Mesenchymal stem cell (in vitro differentiated cells and primary cell): ENCODE measurements around the gene ABCC1.

Source experiments
- DNase-seq: peaks from one replicate; pipeline ENCODE4 v3.0.0-alpha.2; 2013
- H2AFZ ChIP-seq: one replicate; pipeline ENCODE4 v1.6.1; 2013; ENCODE audit warnings: low read depth, mild to moderate bottlenecking, control low read depth, inconsistent platforms, low read length, moderate library complexity
- H2AK5ac ChIP-seq: 2 replicates; pipeline ENCODE4 v1.6.1; 2013; ENCODE audit warnings: low read length, moderate library complexity, mild to moderate bottlenecking, inconsistent platforms; ENCODE audit not compliant: severe bottlenecking
- H2BK120ac ChIP-seq: one replicate; pipeline ENCODE4 v1.6.1; 2013; ENCODE audit warnings: low read depth, mild to moderate bottlenecking, inconsistent platforms, low read length, moderate library complexity
- H2BK12ac ChIP-seq, 2 experiments: one replicate each; pipeline ENCODE4 v1.6.1; 2013; ENCODE audit warnings: inconsistent platforms in 2 of 2, low read length in 2 of 2, mild to moderate bottlenecking in 2 of 2, moderate library complexity in 2 of 2, control low read depth in 1 of 2
- H2BK15ac ChIP-seq: one replicate; pipeline ENCODE4 v1.6.1; 2013; ENCODE audit warnings: mild to moderate bottlenecking, low read depth, inconsistent platforms; ENCODE audit not compliant: poor library complexity, severe bottlenecking
- H2BK5ac ChIP-seq: 2 replicates; pipeline ENCODE4 v1.6.1; 2013; ENCODE audit warnings: low read depth, mild to moderate bottlenecking, low read length, control low read depth, inconsistent platforms; ENCODE audit not compliant: poor library complexity, severe bottlenecking
- H3K14ac ChIP-seq, 2 experiments: one replicate each; pipeline ENCODE4 v1.6.1; 2013; ENCODE audit warnings: inconsistent platforms in 2 of 2, low read length in 2 of 2, control low read depth in 1 of 2, mild to moderate bottlenecking in 1 of 2, moderate library complexity in 1 of 2
- H3K18ac ChIP-seq, 2 experiments: one replicate each; pipeline ENCODE4 v1.6.1; 2013; ENCODE audit warnings: inconsistent platforms in 2 of 2, low read length in 2 of 2, control low read depth in 1 of 2, low read depth in 1 of 2, mild to moderate bottlenecking in 1 of 2
- H3K23ac ChIP-seq, 2 experiments: one replicate each; pipeline ENCODE4 v1.6.1; 2013; ENCODE audit warnings: inconsistent platforms in 2 of 2, low read length in 2 of 2, mild to moderate bottlenecking in 2 of 2, moderate library complexity in 2 of 2, control low read depth in 1 of 2
- H3K27ac ChIP-seq: 2 replicates; pipeline ENCODE4 v1.5.1; 2013; ENCODE audit warnings: mild to moderate bottlenecking, moderate library complexity, low read length, control low read depth, inconsistent platforms; ENCODE audit not compliant: poor library complexity, severe bottlenecking
- H3K27me3 ChIP-seq, 2 experiments: 2 replicates each; pipeline versions ENCODE4 v1.6.1 to v1.7.0; 2013; ENCODE audit warnings: low read length in 2 of 2, mild to moderate bottlenecking in 2 of 2, moderate library complexity in 2 of 2, control low read depth in 1 of 2, inconsistent platforms in 1 of 2; ENCODE audit not compliant: control insufficient read depth in 1 of 2, insufficient read depth in 1 of 2
- H3K36me3 ChIP-seq, 2 experiments: 2 replicates each; pipeline versions ENCODE4 v1.6.1 to v1.7.0; 2013; ENCODE audit warnings: low read length in 2 of 2, control low read depth in 1 of 2, inconsistent platforms in 1 of 2, low read depth in 1 of 2, mild to moderate bottlenecking in 1 of 2; ENCODE audit not compliant: insufficient read depth in 2 of 2, control insufficient read depth in 1 of 2
- H3K4ac ChIP-seq, 2 experiments: one replicate each; pipeline ENCODE4 v1.6.1; 2013; ENCODE audit warnings: inconsistent platforms in 2 of 2, low read length in 2 of 2, mild to moderate bottlenecking in 2 of 2, moderate library complexity in 2 of 2, control low read depth in 1 of 2, low read depth in 1 of 2
- H3K4me1 ChIP-seq: 2 replicates; pipeline ENCODE4 v1.6.1; 2013; ENCODE audit warnings: low read depth, low read length, control low read depth; ENCODE audit not compliant: control insufficient read depth, insufficient read depth
- H3K4me2 ChIP-seq: 2 replicates; pipeline ENCODE4 v1.6.1; 2013; ENCODE audit warnings: low read length, mild to moderate bottlenecking, inconsistent platforms; ENCODE audit not compliant: poor library complexity, severe bottlenecking
- H3K4me3 ChIP-seq, 2 experiments: 2 replicates each; pipeline versions ENCODE4 v1.5.1 to v1.7.0; 2013; ENCODE audit warnings: low read length in 2 of 2, mild to moderate bottlenecking in 2 of 2, control low read depth in 1 of 2, low read depth in 1 of 2; ENCODE audit not compliant: insufficient read depth in 1 of 2
- H3K79me1 ChIP-seq: replicated peaks from 2 replicates; pipeline ENCODE4 v1.6.1; 2013; ENCODE audit warnings: mild to moderate bottlenecking, control low read depth, low read length, inconsistent platforms; ENCODE audit not compliant: poor library complexity, severe bottlenecking
- H3K9ac ChIP-seq: 2 replicates; pipeline ENCODE4 v1.7.0; 2013; ENCODE audit warnings: mild to moderate bottlenecking, low read length, moderate library complexity
- H3K9me3 ChIP-seq: 2 replicates; pipeline ENCODE4 v1.7.0; 2013; ENCODE audit warnings: mild to moderate bottlenecking, low read length; ENCODE audit not compliant: control insufficient read depth
- H4K8ac ChIP-seq: one replicate; pipeline ENCODE4 v1.6.1; 2013; ENCODE audit warnings: inconsistent platforms, mild to moderate bottlenecking, low read length, moderate library complexity
- H4K91ac ChIP-seq: one replicate; pipeline ENCODE4 v1.6.1; 2013; ENCODE audit warnings: mild to moderate bottlenecking, low read length, inconsistent platforms
- whole genome bisulfite sequencing: methylation state at CpG from one replicate; pipeline ENCODE4 v1.1.7; 2013; ENCODE audit warnings: mixed read lengths; 5-methylcytosine and 5-hydroxymethylcytosine counted together

Gene ABCC1

GRCh38 chr16:15986261-15986660 lies 36.8 kb downstream of the ABCC1 start:
- H4K8ac ChIP-seq: peak overlapping the region; percentile 5
- H3K14ac ChIP-seq: peak overlapping the region in 1 of 2 experiments; percentile 35
- H3K18ac ChIP-seq: peak overlapping the region; percentile 57 to 67
- no peak overlapping the region for H3K23ac ChIP-seq
- no peak overlapping the region for H3K27ac ChIP-seq
- no peak overlapping the region for H3K9ac ChIP-seq
- no peaks in the 10 kb centered on the region for H3K27me3 ChIP-seq
- peaks cover 3 to 8% of the 10 kb centered on the region in 2 experiments for H3K36me3 ChIP-seq
- H3K4ac ChIP-seq: peak overlapping the region in 1 of 2 experiments; percentile 2
- peaks cover 8% of the 10 kb centered on the region for H3K9me3 ChIP-seq
- H2BK15ac ChIP-seq: no peak overlapping the region
- WGBS: 96% methylated on average over 8 of the region's 9 CpGs
- no peak overlapping the region for H2AFZ ChIP-seq
- peak overlapping the region; percentile 2 to 80 for H2BK12ac ChIP-seq
- peak overlapping the region; percentile 46 for H2AK5ac ChIP-seq
- peaks cover 27% of the 10 kb centered on the region for H3K4me1 ChIP-seq
- DNase-seq: no peak
- H2BK120ac ChIP-seq: no peak overlapping the region
- no peak overlapping the region for H3K4me3 ChIP-seq
- peak overlapping the region; percentile 80 for H4K91ac ChIP-seq
- no peak overlapping the region for H2BK5ac ChIP-seq
- no peak overlapping the region for H3K4me2 ChIP-seq
- H3K79me1 ChIP-seq: peaks cover 30% of the 10 kb centered on the region

DNA sequence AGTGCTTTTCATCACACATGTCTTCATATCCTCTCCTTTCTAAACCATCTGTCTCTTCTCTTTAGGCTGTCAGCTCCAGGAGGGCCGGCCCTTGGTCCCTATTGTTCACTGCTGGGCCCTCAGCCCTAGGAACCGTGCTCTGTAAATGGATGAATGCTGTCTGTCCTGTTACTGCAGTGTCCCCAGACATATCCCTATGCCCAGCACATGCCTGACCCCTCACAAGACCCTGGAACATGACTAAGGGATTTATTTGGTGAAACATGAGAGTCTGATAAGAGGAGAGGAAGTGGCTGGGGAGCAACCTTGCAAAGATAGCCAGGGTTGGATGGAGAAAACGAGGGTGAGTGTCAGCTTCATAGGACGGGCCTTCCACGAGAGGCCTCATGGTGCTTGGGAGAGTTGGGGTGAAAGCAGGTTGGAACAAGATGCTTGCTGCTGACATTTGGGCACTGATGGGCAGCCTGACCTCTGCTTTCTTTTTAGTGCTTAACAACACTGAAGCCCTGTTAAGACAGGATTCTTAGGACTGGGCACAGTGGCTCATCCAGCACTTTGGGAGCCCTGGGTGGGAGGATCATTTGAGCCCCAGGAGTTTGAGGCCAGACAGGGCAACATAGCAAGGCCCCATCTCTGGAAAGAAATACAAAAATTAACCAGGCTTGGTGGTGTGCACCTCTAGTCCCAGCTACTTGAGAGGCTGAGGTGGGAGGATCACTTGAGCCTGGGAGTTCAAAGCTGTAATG lies 39.0 kb downstream of the ABCC1 start:
- H3K18ac ChIP-seq: peak overlapping the region; percentile 96 to 99
- peak; percentile 82 for DNase-seq

GRCh38 chr16:15990902-15991301 lies 41.5 kb downstream of the ABCC1 start:
- Histone ChIP-seq H2BK15ac (peak overlapping the region; percentile 44), H2AK5ac (peak overlapping the region; percentile 21), H3K9me3 (no peaks in the 10 kb centered on the region), H2BK120ac (peak overlapping the region; percentile 58), H3K36me3 (peaks cover 4 to 6% of the 10 kb centered on the region in 2 experiments), H3K4me2 (peak overlapping the region; percentile 17), H3K27me3 (no peaks in the 10 kb centered on the region), H2BK5ac (no peak overlapping the region), H3K9ac (no peak overlapping the region), H3K14ac (no peak overlapping the region), H3K79me1 (peaks cover 38% of the 10 kb centered on the region), H3K18ac (peak overlapping the region; percentile 46 to 56), H3K4me3 (no peak overlapping the region), H4K91ac (peak overlapping the region; percentile 76), H2AFZ (no peak overlapping the region), H3K23ac (no peak overlapping the region), H3K4ac (peak overlapping the region; percentile 47 to 82), H3K27ac (no peak overlapping the region), H3K4me1 (peaks cover 36% of the 10 kb centered on the region), H4K8ac (peak overlapping the region; percentile 46), H2BK12ac (peak overlapping the region; percentile 69 to 89)
- no peak for DNase-seq
- 89% methylated on average over 12 of the region's 14 CpGs for WGBS

More for the DNA sequence above, 39.0 kb downstream of the ABCC1 start:
- 29% methylated on average over 5 of the region's 5 CpGs for WGBS
- Histone ChIP-seq H2BK12ac (peak overlapping the region; percentile 78 to 94), H2AK5ac (peak overlapping the region; percentile 90), H2BK15ac (no peak overlapping the region), H2BK120ac (peak overlapping the region; percentile 51), H3K4me1 (peaks cover 29% of the 10 kb centered on the region), H3K27ac (peak overlapping the region; percentile 36), H3K4ac (peak overlapping the region; percentile 80 to 97), H4K91ac (peak overlapping the region; percentile 90), H3K79me1 (peaks cover 32% of the 10 kb centered on the region), H3K9ac (peak overlapping the region; percentile 4), H3K36me3 (no peaks in the 10 kb centered on the region), H4K8ac (peak overlapping the region; percentile 66), H3K9me3 (no peaks in the 10 kb centered on the region), H3K4me2 (no peak overlapping the region), H2BK5ac (no peak overlapping the region), H3K23ac (peak overlapping the region in 1 of 2 experiments; percentile 50), H3K27me3 (no peaks in the 10 kb centered on the region), H3K14ac (peak overlapping the region in 1 of 2 experiments; percentile 58), H2AFZ (no peak overlapping the region), H3K4me3 (no peak overlapping the region)

- Histone ChIP-seq H3K4me2 (no peak overlapping the region), H3K36me3 (peaks cover 4 to 6% of the 10 kb centered on the region in 2 experiments), H2BK120ac (no peak overlapping the region), H3K14ac (no peak overlapping the region), H3K79me1 (peaks cover 27% of the 10 kb centered on the region), H2BK15ac (no peak overlapping the region), H4K91ac (no peak overlapping the region), H3K9me3 (no peaks in the 10 kb centered on the region), H3K18ac (peak overlapping the region in 1 of 2 experiments; percentile 15), H4K8ac (no peak overlapping the region), H2BK5ac (no peak overlapping the region), H3K23ac (no peak overlapping the region), H2BK12ac (peak overlapping the region in 1 of 2 experiments; percentile 69), H2AK5ac (peak overlapping the region; percentile 16), H3K9ac (no peak overlapping the region), H3K4me3 (no peak overlapping the region), H3K27ac (no peak overlapping the region), H3K4me1 (peaks cover 46% of the 10 kb centered on the region), H2AFZ (no peak overlapping the region), H3K4ac (no peak overlapping the region), H3K27me3 (no peaks in the 10 kb centered on the region)
- WGBS: 92% methylated on average over 4 of the region's 4 CpGs
- no peak for DNase-seq
These were observed 43.7 kb downstream of the ABCC1 start for GRCh38 chr16:15993128-15993527.
